GM21529 (cell line): ENCODE measurements around the gene KCNN3.
"Not testable (repeated sequence)": the region's sequence is repeated elsewhere in the genome, so short reads cannot be mapped to it uniquely, and the experiment has no call there.

Source experiments
- ATAC-seq: cut with Tn5 transposase; IDR thresholded peaks from one replicate; pipeline ENCODE4 v1.9.1; 2021; ENCODE audit not compliant: unreplicated experiment

KCNN3 gene

DNA sequence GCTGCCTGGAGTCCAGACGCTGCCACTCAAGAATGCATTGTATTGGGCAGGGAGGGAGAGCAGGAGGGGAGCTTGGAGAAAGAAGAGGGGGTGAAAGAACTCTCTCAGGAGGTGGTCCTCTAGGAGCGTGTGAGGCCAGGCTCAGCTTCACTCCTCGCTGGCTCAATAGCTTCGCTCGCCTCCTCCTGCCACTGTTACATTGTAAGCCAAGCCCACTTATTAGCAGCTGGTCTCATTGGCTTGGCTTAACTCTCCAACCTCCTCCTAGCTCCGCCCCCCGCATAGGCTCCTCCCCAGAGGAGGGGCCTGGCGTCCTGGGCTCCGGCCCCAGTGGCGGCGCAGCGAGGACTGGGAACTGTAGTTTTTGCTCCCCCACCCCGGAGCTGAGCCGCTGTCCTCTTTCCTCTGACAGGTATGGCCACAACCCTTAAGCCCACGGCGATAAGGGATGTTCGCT is at the start of gene KCNN3:
Gene KCNN3 (minus strand): TSS at position 167 of the 457 bp plus-strand sequence. CDS start 317 bp downstream, outside the sequence.
- peak; percentile 89 for ATAC-seq

DNA sequence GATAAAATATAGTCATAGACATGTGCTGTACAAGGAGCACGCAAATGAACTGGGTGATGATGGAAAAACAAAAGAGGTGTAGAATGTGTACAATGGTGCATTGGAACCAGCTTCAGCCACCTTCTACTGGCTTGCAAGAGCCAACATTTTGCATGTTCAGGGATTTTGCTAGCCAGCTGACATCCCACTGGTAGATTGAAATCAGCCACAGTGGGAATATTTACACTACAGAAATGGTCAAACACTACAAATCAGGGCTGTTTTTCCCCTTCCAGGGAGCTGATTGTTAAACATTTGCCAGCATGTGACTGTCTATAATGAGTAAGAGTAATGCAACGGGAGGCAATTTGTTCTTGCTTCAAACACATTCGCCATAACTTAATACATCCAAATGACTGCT is 43.2 kb upstream of the KCNN3 start:
- ATAC-seq: no peak

DNA sequence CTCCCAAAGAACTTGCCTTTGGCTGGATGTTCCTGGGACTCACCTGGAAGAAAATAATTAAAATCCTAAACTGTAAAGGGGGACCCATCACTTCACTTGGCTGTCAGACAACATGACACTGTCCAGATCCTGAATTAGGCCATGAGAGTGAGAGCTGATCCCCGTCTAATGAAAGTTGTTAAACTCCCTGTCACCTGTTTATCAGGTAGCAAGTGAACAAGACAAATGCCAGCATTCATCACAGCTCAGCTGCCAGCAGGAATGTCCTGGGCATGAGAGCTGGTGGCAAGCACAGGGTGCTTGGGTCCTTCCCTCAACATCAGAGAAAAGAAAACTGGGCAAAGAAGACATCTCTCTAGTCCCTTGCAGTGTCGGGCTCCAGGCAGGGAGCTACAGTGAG is 42.7 kb upstream of the KCNN3 start:
- no peak for ATAC-seq

DNA sequence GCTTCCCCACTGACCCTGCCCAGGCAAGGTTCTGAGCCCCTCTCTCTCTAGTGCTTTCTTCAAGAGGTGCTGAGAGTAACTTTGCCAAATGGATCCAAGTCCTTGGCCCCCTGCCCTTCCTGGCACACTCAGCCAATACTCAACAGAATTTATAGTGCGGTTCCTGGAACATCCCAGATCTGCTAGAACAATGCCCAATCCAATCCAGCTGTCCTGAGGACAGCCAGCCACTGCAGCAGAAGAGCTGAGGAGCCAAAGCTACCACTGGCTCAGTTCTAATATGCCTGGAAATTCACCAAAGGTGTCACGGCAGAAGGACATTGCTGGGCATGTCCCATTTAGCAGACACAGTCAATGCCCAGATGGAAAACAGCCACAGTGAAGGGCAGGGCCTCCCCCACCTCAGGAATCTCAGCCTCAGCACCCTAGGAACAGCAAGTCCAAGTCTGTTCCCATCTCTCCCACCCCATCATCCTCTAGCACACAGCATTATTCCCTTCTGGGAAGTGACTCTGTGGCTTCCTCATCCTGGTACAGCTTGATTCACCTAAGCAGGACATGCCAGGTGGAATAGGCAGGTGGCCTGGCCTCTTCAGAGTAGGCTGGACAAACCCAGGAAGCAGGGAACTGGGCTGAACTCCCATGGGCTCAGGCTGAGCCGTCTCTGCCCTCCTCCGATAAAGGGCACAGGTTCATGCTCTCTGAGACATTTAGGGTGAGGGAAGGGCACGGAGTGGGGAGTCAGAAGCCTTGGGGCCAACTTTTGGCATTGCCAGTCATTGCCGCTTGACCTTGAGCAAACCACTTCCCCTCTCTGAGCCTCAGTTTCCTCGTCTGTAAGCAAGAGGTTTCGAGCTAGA is 41.8 kb upstream of the KCNN3 start:
- no peak for ATAC-seq

DNA sequence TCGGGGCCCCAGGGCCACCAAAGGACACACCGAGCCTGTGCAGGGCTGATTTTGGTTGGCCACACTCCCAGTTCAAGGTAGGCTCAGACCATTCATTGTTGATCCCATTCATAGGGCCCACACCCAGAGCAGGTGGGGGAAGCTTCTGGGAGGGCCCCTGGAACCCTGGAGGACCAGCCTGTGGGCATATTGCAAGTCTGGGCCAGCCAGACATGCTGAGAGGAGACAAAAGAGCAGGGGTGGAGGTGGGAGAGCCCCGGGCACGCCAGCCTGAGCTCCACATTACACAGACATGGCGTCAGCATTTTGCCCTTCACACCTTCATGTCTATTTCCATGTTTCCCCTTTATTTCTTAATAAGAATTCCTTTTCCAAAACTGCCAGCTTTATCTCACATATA is 40.8 kb upstream of the KCNN3 start:
- no peak for ATAC-seq

GRCh38 chr1:154908937-154909336 is 38.9 kb upstream of the KCNN3 start:
- ATAC-seq: no peak

GRCh38 chr1:154908129-154908528 is 38.0 kb upstream of the KCNN3 start:
- not testable (repeated sequence) for ATAC-seq

DNA sequence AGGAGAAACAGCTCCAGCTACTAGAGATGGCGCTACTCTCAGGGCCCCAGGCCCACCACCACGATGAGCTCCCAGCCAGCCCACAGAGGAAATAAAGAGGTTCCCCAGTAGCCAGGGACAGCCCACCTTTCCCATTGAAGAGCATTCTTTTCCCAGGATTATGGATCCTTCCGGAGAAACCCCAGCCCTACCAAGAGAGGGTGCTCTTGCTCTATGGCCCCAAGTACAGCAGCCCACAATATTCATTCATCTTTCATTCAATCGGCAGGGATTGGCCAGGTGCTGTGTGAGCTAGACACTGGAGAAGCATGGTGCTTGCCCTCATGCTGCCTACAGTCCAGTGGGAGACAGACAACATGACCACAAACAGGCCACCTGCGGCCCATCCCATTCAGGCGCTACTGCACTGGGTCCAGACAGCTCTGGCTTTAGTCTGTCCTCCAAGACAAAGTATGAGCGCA is 36.6 kb upstream of the KCNN3 start:
- no peak for ATAC-seq

DNA sequence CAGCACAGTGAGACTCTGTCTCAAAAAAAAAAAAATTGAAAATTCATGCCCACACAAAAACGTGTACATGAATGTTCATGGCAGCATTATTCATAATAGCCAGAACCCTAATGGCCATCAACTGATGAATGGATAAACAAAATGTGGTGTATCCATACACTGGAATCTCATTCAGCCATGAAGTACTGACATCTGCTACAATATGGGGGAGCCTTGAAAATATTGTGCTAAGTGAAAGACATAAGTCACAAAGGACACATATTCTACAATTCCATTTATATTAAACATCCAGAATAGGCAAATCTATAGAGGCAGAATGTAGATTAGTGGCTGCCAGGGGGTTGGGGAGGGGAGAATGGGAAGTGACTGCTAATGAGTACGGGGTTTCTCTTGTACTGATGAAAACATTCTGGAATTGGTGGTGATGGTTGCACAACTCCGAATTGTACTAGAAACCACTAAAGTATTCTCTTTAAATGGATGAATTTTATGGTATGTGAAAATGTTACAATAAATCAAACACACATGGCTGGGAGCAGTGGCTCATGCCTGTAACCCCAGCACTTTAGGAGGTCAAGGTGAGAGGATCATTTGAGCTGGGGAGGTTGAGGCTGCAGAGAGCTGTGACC is 33.0 kb upstream of the KCNN3 start:
- ATAC-seq: no peak

- ATAC-seq: no peak
Observed at GRCh38 chr1:154901591-154901990, 31.5 kb upstream of the KCNN3 start.

DNA sequence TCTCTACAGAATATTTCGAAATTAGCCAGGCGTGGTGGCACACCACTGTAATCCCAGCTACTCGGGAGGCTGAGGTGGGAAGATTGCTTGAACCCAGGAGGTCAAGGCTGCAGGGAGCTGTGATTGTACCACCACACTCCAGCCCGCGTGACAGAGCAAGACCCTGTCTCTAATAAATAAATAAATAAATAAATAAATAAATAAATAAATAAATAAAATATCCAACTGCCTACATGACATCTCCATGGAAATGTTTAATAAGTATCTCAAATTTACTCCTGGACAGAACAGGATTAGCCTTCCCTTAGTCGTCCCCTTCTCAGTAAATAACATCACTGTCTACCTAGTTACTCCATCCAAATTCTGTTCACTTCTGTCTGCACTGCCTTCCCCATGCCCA is 29.0 kb upstream of the KCNN3 start:
- ATAC-seq: no peak

DNA sequence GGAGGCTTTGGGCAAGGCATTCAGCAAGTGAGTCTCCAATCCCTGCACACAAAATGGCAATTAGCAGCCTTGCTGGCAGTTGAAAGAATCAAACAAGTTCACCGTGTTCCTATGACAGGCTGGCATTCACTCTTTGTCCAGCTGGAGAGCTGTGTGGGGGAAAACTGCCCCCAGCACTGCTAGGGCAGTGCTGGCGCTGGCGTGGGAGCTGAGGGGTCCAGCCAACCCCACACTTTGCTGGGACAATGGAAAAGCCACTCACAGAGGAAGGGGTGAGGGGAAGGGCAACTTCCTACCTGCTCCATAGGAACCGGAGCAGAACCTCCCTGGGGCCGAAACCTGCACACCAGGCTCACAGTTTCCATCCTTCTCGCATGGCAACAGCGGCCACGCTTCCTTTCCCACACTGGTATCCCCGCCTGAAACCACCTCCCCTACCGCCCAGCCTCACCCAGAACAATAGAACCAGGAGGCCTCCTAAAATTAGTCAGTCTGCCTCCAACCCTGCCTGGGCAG is 26.7 kb upstream of the KCNN3 start:
- no peak for ATAC-seq

DNA sequence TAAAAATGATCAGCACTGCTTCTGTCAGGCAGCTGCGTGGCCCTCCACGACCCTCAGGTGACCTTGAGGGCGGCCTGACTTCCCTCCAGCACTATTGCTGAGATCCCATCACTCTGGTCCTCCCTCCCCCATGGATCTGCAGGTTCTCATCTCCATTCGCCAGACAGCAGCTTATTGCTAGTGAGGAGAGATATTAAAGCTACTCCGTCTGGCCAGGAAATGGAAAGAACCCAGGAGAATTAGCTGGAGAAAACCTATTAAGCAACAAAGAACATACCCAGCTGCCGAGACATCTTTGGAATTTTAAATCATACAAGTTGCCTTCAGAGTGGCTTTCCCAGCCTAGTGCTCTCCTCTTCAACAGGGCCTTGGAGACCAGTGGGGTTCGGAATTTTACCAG is 25.7 kb upstream of the KCNN3 start:
- no peak for ATAC-seq

- ATAC-seq: no peak
Observed at GRCh38 chr1:154891452-154891851, 21.4 kb upstream of the KCNN3 start.

DNA sequence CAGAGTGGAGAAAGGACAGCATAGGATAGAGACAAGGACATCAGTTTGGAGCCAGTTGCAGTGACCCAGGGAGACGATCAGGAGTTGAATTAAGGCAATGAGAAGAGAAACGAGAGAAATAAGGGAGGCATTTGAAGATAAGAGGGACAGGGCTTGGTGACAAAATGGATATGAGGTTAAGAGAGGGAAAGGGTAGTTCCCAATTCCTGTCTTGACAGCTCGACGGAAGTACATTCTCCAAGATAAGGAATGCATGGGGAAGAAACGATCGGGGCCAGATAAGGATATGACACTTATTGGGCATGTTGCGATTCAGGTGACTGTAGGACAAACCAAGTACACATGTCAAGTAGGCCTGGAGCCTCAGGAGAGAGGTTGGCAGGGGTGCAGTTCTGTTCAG is 18.7 kb upstream of the KCNN3 start:
- ATAC-seq: no peak

DNA sequence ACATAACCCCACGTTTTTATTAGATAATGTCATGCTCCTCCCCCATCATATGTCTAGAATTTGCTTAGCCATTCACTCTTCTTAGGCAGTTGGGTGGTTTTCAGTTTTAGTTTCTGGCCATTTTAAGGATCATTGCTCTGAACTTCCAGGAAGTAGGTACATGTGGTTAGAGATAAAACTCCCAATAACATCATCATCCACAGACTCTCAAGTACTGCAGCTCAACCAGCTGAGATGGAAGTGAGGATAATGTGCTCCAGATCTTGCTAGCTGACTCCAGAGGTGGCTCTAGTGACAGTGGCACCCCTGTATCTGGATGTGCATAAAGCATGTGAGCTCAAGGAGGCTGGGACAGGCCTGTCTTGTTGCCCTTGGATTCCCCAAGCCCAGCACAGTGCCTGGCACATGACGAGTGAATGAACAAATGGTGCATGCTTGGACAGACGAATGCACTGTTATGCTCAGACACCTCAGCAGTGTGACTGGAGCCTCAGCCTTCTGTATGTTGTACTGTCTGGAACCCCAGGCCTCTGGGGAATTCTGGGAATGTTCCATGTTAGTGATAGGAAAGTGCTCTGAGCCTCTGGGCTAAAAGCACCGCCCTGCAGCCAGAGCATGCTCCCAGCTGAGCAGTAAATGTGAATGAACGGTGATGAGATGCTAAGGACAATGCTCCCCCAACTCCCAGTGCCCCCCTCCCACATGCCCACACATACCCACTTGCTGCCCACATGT is 16.4 kb upstream of the KCNN3 start:
- no peak for ATAC-seq

DNA sequence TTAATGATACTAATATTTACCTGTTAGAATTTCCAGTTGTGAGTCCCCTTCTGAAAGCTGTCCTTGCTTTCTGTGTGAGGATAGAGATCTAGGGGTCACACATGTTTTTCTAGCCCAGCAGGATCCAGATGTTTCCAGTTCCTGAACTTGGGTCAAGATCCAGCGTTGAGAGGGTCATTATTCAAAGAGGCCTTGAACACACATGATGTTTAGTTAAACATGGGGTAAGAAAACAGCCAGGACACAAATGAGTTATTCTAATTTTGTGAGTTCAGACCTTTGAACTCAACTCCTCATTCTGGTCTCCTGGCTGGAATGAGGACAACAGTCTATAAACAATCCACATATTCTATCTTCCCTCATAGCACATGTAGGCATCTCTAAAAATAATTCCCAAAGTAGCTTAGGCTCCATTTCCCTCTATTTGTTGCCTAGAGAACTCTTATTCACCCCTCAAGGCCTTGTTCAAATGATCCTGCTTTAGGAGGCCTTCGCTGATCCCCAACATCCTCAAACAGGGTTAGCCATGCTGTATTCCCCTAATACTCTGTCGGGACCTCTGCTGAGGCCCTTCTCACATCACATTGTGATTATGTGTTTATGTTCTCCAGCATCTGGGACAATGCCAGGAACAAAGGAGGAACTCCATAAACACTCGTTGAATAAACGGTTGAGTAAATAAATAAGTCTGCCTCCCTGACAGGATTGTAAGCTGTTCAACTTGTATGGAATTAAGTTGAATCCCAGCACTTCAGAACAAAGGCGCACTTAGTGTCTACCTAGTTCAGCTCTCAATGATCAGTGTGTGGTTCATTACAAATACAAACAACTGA is 15.0 kb upstream of the KCNN3 start:
- no peak for ATAC-seq

GRCh38 chr1:154883919-154884868 is 14.1 kb upstream of the KCNN3 start:
- ATAC-seq: no peak

DNA sequence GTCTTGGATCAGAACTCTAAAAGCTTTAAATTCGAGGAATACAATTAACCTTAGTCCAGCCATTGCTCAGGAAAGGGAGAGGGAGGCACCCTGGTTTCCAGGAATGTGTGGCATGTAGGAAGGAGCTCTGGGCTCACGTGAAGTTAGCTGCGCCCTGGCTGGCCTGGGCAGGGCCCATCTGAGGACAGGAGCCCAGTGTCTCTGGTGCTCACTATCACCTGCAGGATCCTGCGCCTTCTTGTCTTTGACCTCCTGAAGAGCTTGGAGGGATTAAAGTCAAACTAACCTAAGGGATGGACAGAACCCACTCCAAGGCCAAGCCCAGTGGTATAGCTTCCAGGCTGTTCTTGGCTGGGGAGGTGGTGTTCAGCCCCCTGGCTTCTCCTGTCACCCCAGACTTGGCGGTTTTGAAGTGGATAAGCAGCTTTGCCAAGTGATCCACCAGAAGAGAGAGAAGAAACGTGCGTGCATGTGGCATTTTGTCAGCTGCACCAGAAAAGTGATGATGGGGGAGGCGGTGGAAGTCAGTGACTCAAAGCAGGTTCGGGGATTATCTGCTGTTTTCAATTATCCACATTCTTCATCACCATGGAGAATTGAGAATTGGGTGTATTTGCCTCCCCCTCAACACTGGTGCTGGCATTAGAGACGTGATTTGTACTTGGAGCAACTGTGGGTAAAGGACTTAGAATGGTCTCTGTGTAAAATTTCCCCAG is 11.9 kb upstream of the KCNN3 start:
- no peak for ATAC-seq
